ENCODE measurements around the gene UTF1.

DNA sequence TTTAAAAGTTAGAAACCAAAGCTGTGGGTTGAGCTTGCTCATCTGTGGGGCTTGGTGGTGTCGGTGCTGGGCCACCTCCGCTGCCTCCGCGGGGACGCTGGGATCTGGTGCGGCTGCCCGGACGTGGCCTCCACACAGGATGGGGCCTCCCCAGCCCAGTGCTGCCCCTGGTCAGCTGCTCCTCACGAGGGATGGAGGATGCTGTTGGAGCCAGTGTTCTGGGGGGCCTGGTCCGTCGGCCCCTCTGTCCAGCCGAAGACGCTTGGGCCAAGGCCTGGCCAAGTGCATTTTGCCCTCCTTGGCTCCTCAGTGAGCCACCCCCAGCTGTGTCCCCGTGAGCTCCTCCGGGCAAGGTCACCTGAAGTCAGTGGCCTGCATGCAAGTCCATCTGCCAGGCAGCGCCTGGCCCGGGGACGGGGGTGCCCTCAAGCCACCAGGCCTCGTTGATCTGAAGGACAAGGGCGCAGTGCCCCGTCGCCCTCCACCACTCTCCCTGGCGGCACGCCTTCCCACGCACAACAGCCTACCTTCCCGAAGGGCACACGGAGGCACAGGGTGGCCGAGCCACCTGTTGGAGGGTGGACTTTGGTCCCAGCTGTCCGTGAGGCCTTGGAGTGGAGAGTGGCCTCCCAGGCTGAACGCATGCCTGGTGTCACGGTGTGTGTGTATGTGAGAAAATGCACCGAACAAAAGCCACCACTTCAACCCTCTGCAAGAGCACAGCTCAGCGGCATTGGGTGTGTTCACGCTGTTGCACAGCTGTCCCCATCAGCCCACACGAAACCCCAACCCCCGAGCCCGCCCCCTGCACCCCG lies 42.7 kb upstream of the UTF1 start:
- TF ChIP-seq, protein P1, sequence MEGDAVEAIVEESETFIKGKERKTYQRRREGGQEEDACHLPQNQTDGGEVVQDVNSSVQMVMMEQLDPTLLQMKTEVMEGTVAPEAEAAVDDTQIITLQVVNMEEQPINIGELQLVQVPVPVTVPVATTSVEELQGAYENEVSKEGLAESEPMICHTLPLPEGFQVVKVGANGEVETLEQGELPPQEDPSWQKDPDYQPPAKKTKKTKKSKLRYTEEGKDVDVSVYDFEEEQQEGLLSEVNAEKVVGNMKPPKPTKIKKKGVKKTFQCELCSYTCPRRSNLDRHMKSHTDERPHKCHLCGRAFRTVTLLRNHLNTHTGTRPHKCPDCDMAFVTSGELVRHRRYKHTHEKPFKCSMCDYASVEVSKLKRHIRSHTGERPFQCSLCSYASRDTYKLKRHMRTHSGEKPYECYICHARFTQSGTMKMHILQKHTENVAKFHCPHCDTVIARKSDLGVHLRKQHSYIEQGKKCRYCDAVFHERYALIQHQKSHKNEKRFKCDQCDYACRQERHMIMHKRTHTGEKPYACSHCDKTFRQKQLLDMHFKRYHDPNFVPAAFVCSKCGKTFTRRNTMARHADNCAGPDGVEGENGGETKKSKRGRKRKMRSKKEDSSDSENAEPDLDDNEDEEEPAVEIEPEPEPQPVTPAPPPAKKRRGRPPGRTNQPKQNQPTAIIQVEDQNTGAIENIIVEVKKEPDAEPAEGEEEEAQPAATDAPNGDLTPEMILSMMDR (IDR thresholded peaks at IDR 0.05) = no peak
- TF ChIP-seq POLR2A (IDR thresholded peaks at IDR 0.05) = no peak
